ENCODE measurements around the gene KATNAL1. TPM values are rescaled to one million over a fixed set of nuclear protein-coding genes. Genes with fewer than 3 reads are reported as not detected.

Gene KATNAL1
- total RNA-seq, 1 donor from 2014 or later, result 22.7 TPM

DNA sequence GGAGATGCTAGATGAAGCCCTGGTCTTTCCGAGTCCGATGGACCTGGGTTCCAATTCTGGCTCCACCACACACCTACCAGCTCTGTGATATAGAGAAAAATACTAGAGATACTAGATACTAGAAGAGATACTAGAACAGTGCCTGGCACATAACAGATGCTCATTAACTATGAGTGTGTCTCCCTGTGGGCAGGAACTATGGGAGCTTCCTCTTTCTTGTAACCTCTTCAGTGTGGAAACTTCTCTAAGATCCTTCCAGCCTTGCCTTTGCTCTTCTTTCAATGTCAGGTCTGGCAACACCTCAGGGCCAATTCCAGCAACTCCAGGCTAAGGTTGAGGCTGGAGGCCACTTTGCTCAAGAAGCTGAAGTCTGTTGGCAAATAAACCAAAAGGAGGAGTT lies 143.9 kb downstream of the KATNAL1 start:
- H3K27ac Mint-ChIP-seq, result no peak overlapping the region
- H3K4me1 Mint-ChIP-seq (ENCODE audit: low read depth), result no peaks in the 10 kb centered on the region
- peaks cover 1% of the 10 kb centered on the region for H3K36me3 Mint-ChIP-seq (ENCODE audit: insufficient read depth)
- peaks cover 5% of the 10 kb centered on the region for H3K9me3 Mint-ChIP-seq (ENCODE audit: low read depth)
- DNase-seq (ENCODE audit: low spot score, unreplicated experiment), result no peak
- peaks cover 4% of the 10 kb centered on the region for H3K27me3 Mint-ChIP-seq
- TF ChIP-seq, protein P1, sequence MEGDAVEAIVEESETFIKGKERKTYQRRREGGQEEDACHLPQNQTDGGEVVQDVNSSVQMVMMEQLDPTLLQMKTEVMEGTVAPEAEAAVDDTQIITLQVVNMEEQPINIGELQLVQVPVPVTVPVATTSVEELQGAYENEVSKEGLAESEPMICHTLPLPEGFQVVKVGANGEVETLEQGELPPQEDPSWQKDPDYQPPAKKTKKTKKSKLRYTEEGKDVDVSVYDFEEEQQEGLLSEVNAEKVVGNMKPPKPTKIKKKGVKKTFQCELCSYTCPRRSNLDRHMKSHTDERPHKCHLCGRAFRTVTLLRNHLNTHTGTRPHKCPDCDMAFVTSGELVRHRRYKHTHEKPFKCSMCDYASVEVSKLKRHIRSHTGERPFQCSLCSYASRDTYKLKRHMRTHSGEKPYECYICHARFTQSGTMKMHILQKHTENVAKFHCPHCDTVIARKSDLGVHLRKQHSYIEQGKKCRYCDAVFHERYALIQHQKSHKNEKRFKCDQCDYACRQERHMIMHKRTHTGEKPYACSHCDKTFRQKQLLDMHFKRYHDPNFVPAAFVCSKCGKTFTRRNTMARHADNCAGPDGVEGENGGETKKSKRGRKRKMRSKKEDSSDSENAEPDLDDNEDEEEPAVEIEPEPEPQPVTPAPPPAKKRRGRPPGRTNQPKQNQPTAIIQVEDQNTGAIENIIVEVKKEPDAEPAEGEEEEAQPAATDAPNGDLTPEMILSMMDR (IDR thresholded peaks at IDR 0.05; ENCODE audit: unreplicated experiment), result no peak
- no peak overlapping the region for H3K4me3 Mint-ChIP-seq (ENCODE audit: low read depth)

- H3K27me3 Mint-ChIP-seq, result peaks cover 24% of the 10 kb centered on the region
- peaks cover 1% of the 10 kb centered on the region for H3K36me3 Mint-ChIP-seq (ENCODE audit: insufficient read depth)
- no peak overlapping the region for H3K4me3 Mint-ChIP-seq (ENCODE audit: low read depth)
- TF ChIP-seq, protein P1 (IDR thresholded peaks at IDR 0.05; ENCODE audit: unreplicated experiment), result no peak
- H3K9me3 Mint-ChIP-seq (ENCODE audit: low read depth), result peaks cover 5% of the 10 kb centered on the region
- no peaks in the 10 kb centered on the region for H3K4me1 Mint-ChIP-seq (ENCODE audit: low read depth)
- H3K27ac Mint-ChIP-seq, result no peak overlapping the region
- DNase-seq (ENCODE audit: low spot score, unreplicated experiment), result no peak
These were observed 147.9 kb downstream of the KATNAL1 start for GRCh38 chr13:30159446-30159839.

DNA sequence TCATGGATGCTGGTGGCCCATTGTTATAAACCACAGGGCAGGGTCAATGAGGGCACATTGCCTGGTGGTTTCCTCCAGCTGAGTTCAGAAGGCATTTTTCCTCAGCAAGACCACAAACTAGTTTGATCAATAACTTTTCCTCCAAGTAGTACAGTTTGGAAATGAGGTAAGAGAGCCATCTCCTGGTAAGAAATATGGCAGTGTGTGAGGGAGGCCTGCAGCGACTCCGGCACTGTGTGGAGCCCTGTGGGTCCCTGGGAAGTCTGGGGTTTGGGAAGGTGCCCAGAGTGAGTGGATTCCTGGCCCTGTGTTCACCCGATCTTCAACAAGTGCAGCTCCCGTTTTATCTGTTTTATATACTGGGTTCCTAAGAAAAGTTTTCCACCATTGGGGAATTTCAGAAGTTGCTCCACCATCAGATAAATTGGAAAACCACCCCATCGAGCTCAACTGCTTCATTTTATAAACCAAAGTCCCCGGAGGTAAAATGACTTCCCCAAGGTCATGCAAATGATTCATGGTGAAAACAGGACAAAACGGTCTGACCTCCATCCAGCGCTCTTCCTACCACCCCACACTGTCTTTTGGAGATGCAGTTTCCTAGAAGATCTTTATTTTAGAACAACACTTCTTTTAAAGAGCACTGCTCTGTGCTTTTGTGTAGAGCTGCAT lies 148.4 kb downstream of the KATNAL1 start:
- no peak for DNase-seq (ENCODE audit: low spot score, unreplicated experiment)
- Mint-ChIP-seq H3K9me3 (ENCODE audit: low read depth) (peaks cover 5% of the 10 kb centered on the region), H3K36me3 (ENCODE audit: insufficient read depth) (peaks cover 1% of the 10 kb centered on the region), H3K27me3 (peaks cover 26% of the 10 kb centered on the region), H3K4me1 (ENCODE audit: low read depth) (no peaks in the 10 kb centered on the region), H3K27ac (no peak overlapping the region), H3K4me3 (ENCODE audit: low read depth) (no peak overlapping the region)
- TF ChIP-seq, protein P1 (IDR thresholded peaks at IDR 0.05; ENCODE audit: unreplicated experiment), result peak; percentile 15

DNA sequence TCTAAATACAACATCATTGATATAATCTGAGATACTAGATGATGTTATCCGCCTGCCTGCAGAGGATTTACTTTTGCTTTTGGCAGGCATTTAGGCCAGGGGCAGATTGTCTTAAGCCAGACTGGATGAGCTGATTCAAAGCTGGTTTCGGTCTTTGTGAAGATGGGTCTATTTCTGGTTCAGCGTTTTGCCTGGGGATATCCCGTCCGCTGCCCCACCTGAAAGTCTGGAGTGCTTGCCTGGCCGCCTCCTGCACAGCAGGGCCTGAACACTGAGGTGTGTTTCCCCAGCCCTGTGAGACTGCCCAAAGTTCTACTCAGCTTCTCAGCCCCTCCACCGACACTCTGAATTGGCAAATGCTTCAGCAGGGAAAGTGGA lies 149.7 kb downstream of the KATNAL1 start:
- TF ChIP-seq, protein P1 (IDR thresholded peaks at IDR 0.05; ENCODE audit: unreplicated experiment), result no peak
- no peaks in the 10 kb centered on the region for H3K36me3 Mint-ChIP-seq (ENCODE audit: insufficient read depth)
- DNase-seq (ENCODE audit: low spot score, unreplicated experiment), result no peak
- peaks cover 3% of the 10 kb centered on the region for H3K9me3 Mint-ChIP-seq (ENCODE audit: low read depth)
- no peak overlapping the region for H3K27ac Mint-ChIP-seq
- H3K4me3 Mint-ChIP-seq (ENCODE audit: low read depth), result no peak overlapping the region
- H3K4me1 Mint-ChIP-seq (ENCODE audit: low read depth), result no peaks in the 10 kb centered on the region
- peaks cover 35% of the 10 kb centered on the region for H3K27me3 Mint-ChIP-seq

- no peaks in the 10 kb centered on the region for H3K9me3 Mint-ChIP-seq (ENCODE audit: low read depth)
- DNase-seq (ENCODE audit: low spot score, unreplicated experiment), result no peak
- H3K27ac Mint-ChIP-seq, result no peak overlapping the region
- no peaks in the 10 kb centered on the region for H3K36me3 Mint-ChIP-seq (ENCODE audit: insufficient read depth)
- H3K27me3 Mint-ChIP-seq, result peaks cover 39% of the 10 kb centered on the region
- H3K4me1 Mint-ChIP-seq (ENCODE audit: low read depth), result no peaks in the 10 kb centered on the region
- no peak overlapping the region for H3K4me3 Mint-ChIP-seq (ENCODE audit: low read depth)
- TF ChIP-seq, protein P1 (IDR thresholded peaks at IDR 0.05; ENCODE audit: unreplicated experiment), result no peak
These were observed 150.3 kb downstream of the KATNAL1 start for GRCh38 chr13:30156826-30157615.
